GM21825 (cell line): ENCODE data around the gene PLA2G3.
A peak's percentile ranks its signal among the peaks of the same experiment; 100 is the strongest.

Experiments used
- ATAC-seq: cut with Tn5 transposase; IDR thresholded peaks from one replicate; pipeline ENCODE4 v1.9.1; 2021; ENCODE audit warnings: mild to moderate bottlenecking, moderate library complexity; ENCODE audit not compliant: unreplicated experiment

The PLA2G3 gene

GRCh38 chr22:31088233-31088986, 51.9 kb downstream of the PLA2G3 start:
- ATAC-seq, result no peak

GRCh38 chr22:31087744-31088215, 52.5 kb downstream of the PLA2G3 start:
- ATAC-seq, result no peak

GRCh38 chr22:31086703-31087330, 53.5 kb downstream of the PLA2G3 start:
- ATAC-seq, result no peak

GRCh38 chr22:31085928-31086327, 54.4 kb downstream of the PLA2G3 start:
- no peak for ATAC-seq

- no peak for ATAC-seq
Measured at GRCh38 chr22:31085493-31085824, 54.8 kb downstream of the PLA2G3 start.

GRCh38 chr22:31084811-31085492, 55.4 kb downstream of the PLA2G3 start:
- peak; percentile 58 for ATAC-seq
